ENCODE results near the gene TBC1D10B. TPM values are rescaled to one million over a fixed set of nuclear protein-coding genes. Genes with fewer than 3 reads are reported as not detected.
"Not testable (repeated sequence)": the region's sequence is repeated elsewhere in the genome, so short reads cannot be mapped to it uniquely, and the experiment has no call there.

The TBC1D10B gene
- total RNA-seq, 1 donor from 2014 or later, result 68.9 TPM

DNA sequence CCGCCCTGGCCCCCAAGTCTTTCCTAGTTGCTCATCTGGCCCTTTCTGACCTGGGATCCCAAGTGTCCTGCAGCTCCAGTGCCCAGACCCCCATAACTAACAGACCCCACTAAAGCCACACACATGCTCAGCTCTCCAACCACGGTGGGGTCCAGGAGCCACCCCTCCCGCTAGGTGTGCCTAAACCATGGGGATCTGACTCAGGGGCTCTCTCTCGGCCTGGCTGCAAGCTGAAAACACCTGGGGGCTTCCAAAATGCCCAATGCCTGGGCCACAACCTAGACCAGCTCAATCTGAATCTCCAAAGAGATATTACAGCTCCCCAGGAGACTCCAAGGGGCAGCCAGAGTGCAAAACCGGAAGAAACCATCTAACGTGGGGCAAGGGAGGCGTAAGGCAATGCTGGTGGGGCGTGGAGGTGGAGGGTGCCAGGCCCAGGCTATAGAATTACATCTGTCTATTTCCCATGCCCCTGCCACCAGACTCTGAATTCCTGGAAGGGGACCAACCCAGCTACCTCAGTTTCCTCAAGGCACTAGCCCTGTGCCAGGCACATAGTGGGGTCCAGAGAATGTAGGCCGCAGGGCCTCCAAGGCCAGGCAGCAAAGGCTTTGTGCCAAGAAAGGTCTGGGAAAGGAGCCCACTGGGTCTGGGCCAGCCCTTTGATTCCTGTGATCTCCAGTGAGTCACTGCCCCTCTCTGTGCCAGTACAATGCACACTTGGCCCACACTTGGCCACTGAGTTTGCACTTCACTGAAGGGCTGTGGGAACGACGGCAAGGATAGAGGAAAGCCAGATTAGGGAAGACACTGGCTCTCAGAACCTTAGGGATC, 18.5 kb downstream of the TBC1D10B start:
- H3K4me3 Mint-ChIP-seq, result peak overlapping the region; percentile 17
- peaks cover 39% of the 10 kb centered on the region for H3K4me1 Mint-ChIP-seq
- intact Hi-C loops (cut with micrococcal nuclease), result no loop called here
- H3K27me3 Mint-ChIP-seq, result no peaks in the 10 kb centered on the region
- H3K27ac Mint-ChIP-seq, result peak overlapping the region; percentile 47
- H3K36me3 Mint-ChIP-seq (ENCODE audit: low read depth), result peaks cover 57% of the 10 kb centered on the region
- no peaks in the 10 kb centered on the region for H3K9me3 Mint-ChIP-seq
- DNase-seq, result no peak

DNA sequence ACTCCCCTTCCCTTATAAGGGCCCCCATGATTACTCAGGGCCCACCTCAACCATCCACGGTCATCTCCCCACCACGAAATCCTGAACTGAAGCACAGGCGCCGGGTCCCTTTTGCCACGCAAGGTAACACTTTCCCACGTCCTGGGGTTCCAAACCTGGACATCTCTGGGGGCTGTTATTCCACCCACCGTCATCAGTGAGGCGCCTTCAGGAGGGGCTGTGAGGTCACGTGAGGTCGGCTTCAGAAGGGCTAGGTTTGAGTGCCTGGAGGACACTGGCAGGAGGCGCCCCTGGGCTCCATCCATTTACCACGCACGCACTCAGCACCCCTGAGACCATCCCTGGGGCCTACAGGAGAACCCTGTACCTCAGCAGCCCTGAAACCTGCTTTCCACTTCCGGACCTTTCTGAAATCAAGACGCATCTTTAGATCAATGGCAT, 19.3 kb downstream of the TBC1D10B start:
- peaks cover 54% of the 10 kb centered on the region for H3K36me3 Mint-ChIP-seq (ENCODE audit: low read depth)
- no peak for DNase-seq
- intact Hi-C loops (cut with micrococcal nuclease), result no loop called here
- peak overlapping the region; percentile 81 for H3K27ac Mint-ChIP-seq
- no peaks in the 10 kb centered on the region for H3K9me3 Mint-ChIP-seq
- peaks cover 33% of the 10 kb centered on the region for H3K4me1 Mint-ChIP-seq
- no peak overlapping the region for H3K4me3 Mint-ChIP-seq
- H3K27me3 Mint-ChIP-seq, result no peaks in the 10 kb centered on the region

DNA sequence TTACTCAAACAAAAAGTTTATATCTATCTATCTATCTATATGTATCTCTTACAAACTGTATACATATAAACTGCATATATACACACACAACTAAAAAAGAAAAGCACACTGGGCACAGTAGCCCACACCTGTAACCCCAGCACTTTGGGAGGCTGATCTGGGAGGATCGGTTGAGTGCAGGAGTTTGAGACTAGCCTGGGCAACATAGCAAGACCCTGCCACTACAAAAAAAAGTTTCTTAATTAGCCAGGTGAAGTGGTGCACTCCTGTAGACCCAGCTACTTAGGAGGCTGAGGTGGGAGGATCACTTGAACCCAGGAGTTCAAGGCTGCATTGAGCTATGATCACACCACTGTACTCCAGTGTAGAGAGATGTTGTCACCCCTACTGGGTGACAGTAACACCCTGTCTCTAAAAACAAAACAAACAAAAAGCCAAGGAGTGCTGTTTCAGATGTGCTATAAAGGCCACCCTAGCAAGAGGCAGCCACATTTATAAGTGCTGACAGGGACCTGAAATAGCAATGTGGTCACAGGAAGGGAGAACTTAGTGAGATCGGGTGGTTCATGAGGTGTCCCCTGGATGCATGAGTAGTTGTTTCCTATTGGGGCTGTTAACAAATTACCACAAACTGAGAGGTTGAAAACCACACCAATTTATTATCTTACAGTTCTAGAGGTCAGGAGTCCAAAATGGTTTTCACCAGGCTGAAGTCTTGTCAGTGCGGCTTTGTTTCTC, 20.0 kb downstream of the TBC1D10B start:
- intact Hi-C loops (cut with micrococcal nuclease), result no loop called here
- Mint-ChIP-seq H3K4me1 (peaks cover 27% of the 10 kb centered on the region), H3K36me3 (ENCODE audit: low read depth) (peaks cover 54% of the 10 kb centered on the region), H3K27ac (peak overlapping the region; percentile 81), H3K27me3 (no peaks in the 10 kb centered on the region), H3K4me3 (no peak overlapping the region), H3K9me3 (no peaks in the 10 kb centered on the region)
- peak; percentile 62 for DNase-seq

DNA sequence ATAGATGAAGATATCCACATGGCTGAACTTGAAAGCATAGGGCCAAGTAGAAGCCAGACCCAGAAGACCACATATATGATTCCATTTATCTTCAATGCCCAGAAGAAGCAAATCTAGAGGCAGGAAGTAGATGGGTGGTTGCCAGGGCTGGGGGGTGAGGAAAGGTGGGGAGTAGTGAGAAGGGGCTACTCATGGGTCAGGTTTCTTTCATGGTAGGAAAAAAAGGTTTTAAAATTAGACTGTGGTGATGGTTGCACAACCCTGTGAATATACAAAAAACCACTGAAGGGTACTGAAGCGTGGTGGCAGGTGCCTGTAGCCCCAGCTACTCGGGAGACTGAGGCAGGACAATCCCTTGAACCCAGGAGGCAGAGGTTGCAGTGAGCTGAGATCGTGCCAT, 20.6 kb downstream of the TBC1D10B start:
- Mint-ChIP-seq H3K27ac (peak overlapping the region; percentile 6), H3K9me3 (no peaks in the 10 kb centered on the region), H3K36me3 (ENCODE audit: low read depth) (peaks cover 49% of the 10 kb centered on the region), H3K4me1 (peaks cover 24% of the 10 kb centered on the region), H3K27me3 (no peaks in the 10 kb centered on the region), H3K4me3 (no peak overlapping the region)
- no peak for DNase-seq
- intact Hi-C loops (cut with micrococcal nuclease), result no loop called here

DNA sequence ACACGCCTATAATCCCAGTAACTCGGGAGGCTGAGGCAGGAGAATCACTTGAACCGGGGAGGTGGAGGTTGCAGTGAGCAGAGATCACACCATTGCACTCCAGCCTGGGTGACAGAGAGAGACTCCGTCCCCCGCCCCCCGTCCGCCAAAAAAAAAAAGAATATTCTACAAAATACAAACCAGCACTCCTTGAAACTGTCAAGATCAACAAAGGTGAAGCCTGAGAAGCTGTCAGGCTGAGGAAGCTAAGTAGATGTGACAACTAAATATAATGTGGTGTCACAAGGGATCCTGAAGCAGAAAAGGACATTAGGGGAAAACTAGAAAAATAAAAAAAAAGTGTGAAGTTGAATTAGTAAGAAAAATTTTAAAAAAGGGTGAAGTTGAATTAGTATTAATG, 21.4 kb downstream of the TBC1D10B start:
- H3K9me3 Mint-ChIP-seq, result no peaks in the 10 kb centered on the region
- intact Hi-C loops (cut with micrococcal nuclease), result no loop called here
- peaks cover 43% of the 10 kb centered on the region for H3K36me3 Mint-ChIP-seq (ENCODE audit: low read depth)
- H3K4me3 Mint-ChIP-seq, result no peak overlapping the region
- H3K4me1 Mint-ChIP-seq, result peaks cover 19% of the 10 kb centered on the region
- no peaks in the 10 kb centered on the region for H3K27me3 Mint-ChIP-seq
- DNase-seq, result no peak
- no peak overlapping the region for H3K27ac Mint-ChIP-seq

DNA sequence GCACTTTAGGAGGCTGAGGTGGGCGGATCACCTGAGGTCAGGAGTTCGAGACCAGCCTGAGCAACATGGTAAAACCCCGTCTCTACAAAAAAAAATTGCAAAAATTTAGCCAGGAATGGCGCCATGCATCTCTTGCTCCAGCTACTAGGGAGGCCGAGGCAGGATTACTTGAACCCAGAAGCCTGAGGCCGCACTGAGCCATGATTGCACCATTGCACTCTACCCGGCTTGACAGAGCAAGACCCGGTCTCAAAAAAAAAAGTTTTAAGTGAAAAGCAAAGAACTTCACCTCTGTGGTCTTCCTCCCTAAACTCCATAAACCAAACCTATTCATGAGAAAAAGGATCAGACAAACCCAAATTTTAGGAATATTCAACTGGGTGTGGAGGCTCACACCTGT, 22.2 kb downstream of the TBC1D10B start:
- Mint-ChIP-seq H3K9me3 (no peaks in the 10 kb centered on the region), H3K27me3 (no peaks in the 10 kb centered on the region), H3K4me1 (peaks cover 17% of the 10 kb centered on the region), H3K36me3 (ENCODE audit: low read depth) (peaks cover 39% of the 10 kb centered on the region), H3K4me3 (no peak overlapping the region), H3K27ac (no peak overlapping the region)
- DNase-seq, result no peak
- intact Hi-C loops (cut with micrococcal nuclease), result no loop called here

DNA sequence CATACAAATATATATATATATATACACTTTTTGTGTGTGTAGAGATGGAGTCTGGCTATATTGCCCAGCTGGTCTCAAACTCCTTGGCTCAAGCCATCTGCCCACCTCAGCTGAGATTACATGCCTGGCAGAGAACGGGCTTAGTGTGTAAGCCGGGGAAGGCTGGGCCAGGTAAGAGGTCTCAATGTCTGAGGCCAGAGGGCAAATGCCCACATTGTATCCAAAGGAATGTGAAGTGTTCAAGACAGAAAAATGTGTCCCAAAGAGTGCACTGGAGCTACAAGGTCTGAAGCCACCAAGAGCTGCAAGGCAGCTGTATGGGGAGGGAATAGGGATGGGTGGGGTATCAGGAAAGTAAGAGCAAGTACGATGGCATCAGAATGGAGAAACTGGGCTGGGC, 24.0 kb downstream of the TBC1D10B start:
- Mint-ChIP-seq H3K4me3 (no peak overlapping the region), H3K4me1 (peaks cover 16% of the 10 kb centered on the region), H3K36me3 (ENCODE audit: low read depth) (peaks cover 23% of the 10 kb centered on the region), H3K27me3 (no peaks in the 10 kb centered on the region), H3K9me3 (no peaks in the 10 kb centered on the region), H3K27ac (no peak overlapping the region)
- intact Hi-C loops (cut with micrococcal nuclease), result no loop called here
- no peak for DNase-seq

DNA sequence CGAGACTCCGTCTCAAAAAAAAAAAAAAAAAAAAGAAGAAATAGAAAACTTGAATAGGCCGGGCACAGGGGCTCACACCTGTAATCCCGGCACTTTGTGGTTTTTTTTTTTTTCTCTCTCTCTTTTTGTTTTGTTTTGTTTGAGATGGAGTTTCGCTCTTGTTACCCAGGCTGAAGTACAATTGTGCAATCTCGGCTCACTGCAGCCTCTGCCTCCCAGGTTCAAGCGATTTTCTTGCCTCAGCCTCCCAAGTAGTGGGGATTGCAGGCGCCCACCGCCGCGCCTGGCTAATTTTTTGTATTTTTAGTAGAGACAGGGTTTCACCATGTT, 26.8 kb downstream of the TBC1D10B start:
- H3K9me3 Mint-ChIP-seq; H3K27ac Mint-ChIP-seq; H3K36me3 Mint-ChIP-seq (ENCODE audit: low read depth); intact Hi-C loops (cut with micrococcal nuclease); DNase-seq; H3K4me3 Mint-ChIP-seq; H3K4me1 Mint-ChIP-seq; H3K27me3 Mint-ChIP-seq: not testable (repeated sequence)

DNA sequence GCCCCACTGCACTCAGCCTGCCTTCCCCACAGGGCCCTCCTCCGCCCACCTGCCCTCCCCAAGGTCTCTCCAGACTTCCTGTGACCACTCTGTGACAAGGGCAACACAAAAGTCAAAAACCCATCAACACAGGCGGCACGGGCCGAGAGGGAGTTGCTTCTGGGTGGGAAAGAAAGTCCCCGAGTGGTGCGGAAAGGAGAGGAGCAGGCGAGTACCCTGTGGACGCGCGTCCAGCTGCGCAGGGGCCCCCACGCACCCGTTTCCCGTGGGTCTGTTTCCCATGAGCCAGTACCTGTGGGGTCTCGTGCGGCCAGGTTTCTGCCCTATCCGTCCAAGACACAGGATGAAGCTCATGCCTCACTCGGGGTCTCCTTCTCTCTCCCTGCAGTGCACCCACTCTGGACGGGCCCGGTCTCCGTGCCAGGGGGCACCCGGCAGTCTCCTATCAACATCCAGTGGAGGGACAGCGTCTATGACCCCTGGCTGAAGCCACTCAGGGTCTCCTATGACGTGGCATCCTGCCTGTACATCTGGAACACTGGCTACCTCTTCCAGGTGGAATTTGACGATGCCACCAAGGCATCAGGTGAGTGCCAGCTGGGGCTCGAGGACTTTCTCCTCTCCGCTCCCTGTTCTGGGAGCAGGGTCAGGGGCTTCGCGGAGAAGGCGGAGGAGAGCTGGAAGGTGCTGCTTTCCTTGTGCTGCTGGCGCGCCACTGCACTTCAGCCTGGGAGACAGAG, 27.4 kb downstream of the TBC1D10B start:
- intact Hi-C loops (cut with micrococcal nuclease), result no loop called here
- DNase-seq, result no peak
- peaks cover 8% of the 10 kb centered on the region for H3K4me1 Mint-ChIP-seq
- H3K36me3 Mint-ChIP-seq (ENCODE audit: low read depth), result peaks cover 1% of the 10 kb centered on the region
- H3K9me3 Mint-ChIP-seq, result no peaks in the 10 kb centered on the region
- H3K27me3 Mint-ChIP-seq, result no peaks in the 10 kb centered on the region
- no peak overlapping the region for H3K27ac Mint-ChIP-seq
- H3K4me3 Mint-ChIP-seq, result no peak overlapping the region

DNA sequence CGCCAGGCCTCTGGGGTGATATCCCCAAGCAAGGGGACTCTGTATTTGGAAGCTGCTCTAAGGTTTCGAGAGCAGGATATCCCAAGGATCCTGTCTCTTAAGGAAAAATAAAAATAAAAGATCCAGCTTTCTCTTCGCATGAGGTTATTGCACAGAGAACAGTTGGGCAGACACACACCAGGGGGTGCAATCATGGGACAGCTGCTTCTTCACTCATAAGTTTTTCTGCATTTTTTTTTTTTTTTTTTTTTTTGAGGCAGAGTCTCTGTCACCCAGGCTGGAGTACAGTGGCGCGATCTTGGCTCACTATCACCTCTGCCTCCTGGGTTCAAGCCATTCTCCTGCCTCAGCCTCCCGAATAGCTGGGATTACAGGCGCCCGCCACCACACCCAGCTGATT, 28.3 kb downstream of the TBC1D10B start:
- H3K27me3 Mint-ChIP-seq; H3K9me3 Mint-ChIP-seq; H3K27ac Mint-ChIP-seq; H3K4me3 Mint-ChIP-seq; H3K36me3 Mint-ChIP-seq (ENCODE audit: low read depth); intact Hi-C loops (cut with micrococcal nuclease); DNase-seq; H3K4me1 Mint-ChIP-seq: not testable (repeated sequence)

DNA sequence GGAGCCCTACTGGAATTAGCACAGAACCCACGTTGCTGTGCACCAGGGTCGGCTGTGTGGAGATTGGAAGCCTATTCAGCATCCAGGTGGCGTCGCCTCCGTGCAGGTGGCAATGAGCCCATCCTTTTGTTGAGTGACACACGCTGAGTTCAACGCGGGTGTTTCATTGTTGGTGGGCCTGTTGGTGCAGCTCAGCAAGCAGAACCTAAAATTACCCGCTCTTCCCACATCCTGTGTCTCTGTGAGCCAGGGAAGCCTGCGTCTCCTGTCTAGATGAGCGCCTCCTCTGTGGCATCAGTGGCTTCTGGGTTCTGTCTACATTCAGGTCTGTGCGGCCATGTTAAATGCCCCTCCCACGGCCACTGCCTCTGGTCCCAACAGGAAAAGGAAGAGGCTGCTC, 29.7 kb downstream of the TBC1D10B start:
- Mint-ChIP-seq H3K27me3 (no peaks in the 10 kb centered on the region), H3K4me3 (no peak overlapping the region), H3K36me3 (ENCODE audit: low read depth) (no peaks in the 10 kb centered on the region)

DNA sequence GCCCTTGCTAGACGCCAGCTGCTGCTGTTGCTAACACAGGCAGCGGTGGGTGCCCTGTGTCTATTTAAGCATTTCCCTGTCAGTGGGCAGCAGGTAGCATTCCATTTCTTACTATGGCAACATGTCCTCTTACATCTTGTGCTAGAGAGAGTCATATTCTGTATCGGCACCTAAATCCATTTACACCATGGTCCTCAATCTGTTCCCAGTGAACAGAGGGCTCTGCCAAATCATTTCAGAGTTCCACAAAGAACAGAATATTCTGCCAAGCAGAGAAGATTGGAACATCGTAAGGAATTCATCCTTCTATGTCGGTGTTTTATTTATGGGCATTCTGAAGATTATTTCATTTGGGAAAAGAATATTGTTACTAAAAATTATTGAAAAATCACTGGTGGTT, 31.6 kb downstream of the TBC1D10B start:
- not testable (repeated sequence) for H3K27me3 Mint-ChIP-seq; H3K9me3 Mint-ChIP-seq; DNase-seq; H3K27ac Mint-ChIP-seq; H3K36me3 Mint-ChIP-seq (ENCODE audit: low read depth); H3K4me3 Mint-ChIP-seq
- intact Hi-C loops (cut with micrococcal nuclease), result loop anchor here (5.0 kb wide), 1 partner anchor 69 kb away; the partner anchor contains the start of gene ZNF771
- H3K4me1 Mint-ChIP-seq, result peaks cover 13% of the 10 kb centered on the region

More for the DNA sequence above, 29.7 kb downstream of the TBC1D10B start:
- H3K27ac Mint-ChIP-seq, result no peak overlapping the region
- intact Hi-C loops (cut with micrococcal nuclease), result no loop called here
- H3K9me3 Mint-ChIP-seq, result no peaks in the 10 kb centered on the region
- DNase-seq, result no peak
- H3K4me1 Mint-ChIP-seq, result peaks cover 13% of the 10 kb centered on the region

DNA sequence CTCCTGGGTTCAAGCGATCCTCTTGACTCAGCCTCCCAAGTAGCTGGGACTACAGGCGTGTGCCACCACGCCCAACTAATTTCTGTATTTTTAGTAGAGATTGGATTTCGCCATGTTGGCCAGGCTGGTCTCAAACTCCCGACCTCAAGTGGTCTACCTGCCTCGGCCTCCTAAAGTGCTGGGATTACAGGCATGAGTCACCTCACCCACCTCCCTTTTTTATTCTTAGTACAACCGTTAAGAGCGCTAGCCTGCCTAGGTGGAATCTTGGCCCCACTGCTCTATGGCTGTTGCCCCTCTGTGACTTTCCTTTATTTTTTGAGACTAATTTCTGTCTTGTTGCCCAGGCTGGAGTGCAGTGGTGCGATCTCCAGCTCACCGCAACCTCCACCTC, 32.3 kb downstream of the TBC1D10B start:
- intact Hi-C loops (cut with micrococcal nuclease), result loop anchor here (5.0 kb wide), 1 partner anchor 69 kb away; the partner anchor contains the start of gene ZNF771
- H3K27me3 Mint-ChIP-seq, result not testable (repeated sequence)

More for the DNA sequence above, 32.3 kb downstream of the TBC1D10B start:
- not testable (repeated sequence) for H3K36me3 Mint-ChIP-seq (ENCODE audit: low read depth); H3K4me3 Mint-ChIP-seq; H3K27ac Mint-ChIP-seq; H3K9me3 Mint-ChIP-seq; DNase-seq
- H3K4me1 Mint-ChIP-seq, result peaks cover 13% of the 10 kb centered on the region
